Measurements from ENCODE around the gene RFX1. TPM values are rescaled to one million over a fixed set of nuclear protein-coding genes. Genes with fewer than 3 reads are reported as not detected.

The RFX1 gene
- total and polyA plus RNA-seq, 2 donors (not counting 1 experiment from before 2014, with no cell fraction given), result 9.2 to 33.3 TPM

GRCh38 chr19:13962699-13963602, 43.2 kb downstream of the RFX1 start:
- Mint-ChIP-seq H3K27ac (no peak overlapping the region), H3K9me3 (ENCODE audit: insufficient read depth) (no peaks in the 10 kb centered on the region), H3K4me3 (no peak overlapping the region), H3K4me1 (no peaks in the 10 kb centered on the region), H3K27me3 (no peaks in the 10 kb centered on the region)
- H2AFZ ChIP-seq (ENCODE audit: insufficient read depth, low read depth, low read length, poor library complexity, severe bottlenecking), result no peak overlapping the region
- H3K4me3 ChIP-seq (ENCODE audit: control extremely low read depth in 1 of 5, extremely low read depth in 1 of 5, insufficient read depth in 1 of 5, low read depth in 2 of 5, low read length in 4 of 5), result no peak overlapping the region
- H3K27ac ChIP-seq (ENCODE audit: low read length in 2 of 2), result no peak overlapping the region
- no peak for TF ChIP-seq CTCF (IDR thresholded peaks at IDR 0.05)
- TF ChIP-seq EZH2 (IDR thresholded peaks at IDR 0.05; ENCODE audit: borderline replicate concordance, insufficient read depth, low read depth, low read length, poor library complexity, severe bottlenecking), result no peak
- H3K9me3 ChIP-seq (ENCODE audit: control extremely low read depth in 1 of 3, control insufficient read depth in 2 of 3, insufficient read depth in 1 of 3, low read length in 2 of 3), result peaks cover 0 to 3% (median 0%) of the 10 kb centered on the region in 3 donors
- no peaks in the 10 kb centered on the region for H3K4me1 ChIP-seq (ENCODE audit: control insufficient read depth in 2 of 2, insufficient read depth in 2 of 2, low read length in 2 of 2)
- H3K9ac ChIP-seq (ENCODE audit: low read length), result no peak overlapping the region
- 97% methylated on average over 79 of the region's 89 CpGs for WGBS (ENCODE audit: insufficient coverage)
- DNase-seq, result peak; percentile 19
- no peak overlapping the region for H3K4me2 ChIP-seq (replicated peaks; ENCODE audit: low read depth, low read length, poor library complexity, severe bottlenecking)
- no peak for ATAC-seq (ENCODE audit: low read depth)
- peaks cover 0 to 54% of the 10 kb centered on the region in 2 experiments for H3K36me3 ChIP-seq (replicated peaks in 1 of 2; ENCODE audit: control extremely low read depth in 1 of 2, control insufficient read depth in 1 of 2, extremely low read depth in 1 of 2, insufficient read depth in 2 of 2, low read length in 1 of 2)
- CTCF ChIA-PET, result interaction anchor here (0.9 to 1.1 kb wide), 2 partner anchors 69 to 82 kb away, joined by 3 to 4 read pairs; partner anchors contain the start of gene IL27RA
- POLR2A ChIA-PET, result interaction anchor here (0.6 kb wide), 1 partner anchor 1393 kb away, joined by 3 read pairs; no protein-coding TSS in a partner anchor
- H4K20me1 ChIP-seq (ENCODE audit: control insufficient read depth, insufficient read depth, low read length, poor library complexity, severe bottlenecking), result peaks cover 14% of the 10 kb centered on the region
- intact Hi-C loops (cut with micrococcal nuclease), result no loop called here
- no peaks in the 10 kb centered on the region for H3K79me2 ChIP-seq (ENCODE audit: control insufficient read depth, insufficient read depth, low read length)
- H3K27me3 ChIP-seq (replicated peaks in 1 of 4; ENCODE audit: control extremely low read depth in 1 of 4, control insufficient read depth in 3 of 4, insufficient read depth in 4 of 4, low read length in 3 of 4), result no peaks in the 10 kb centered on the region

Data from B cell (primary cell).